Upper lobe of left lung (tissue), 4 donors: ENCODE data around the gene MYH7B.

Experiments used
- EP300 ChIP-seq, 4 donors: sonication (generic); formaldehyde crosslinking; IDR thresholded peaks; one replicate each; pipeline ENCODE4 v1.5.1; 2017; ENCODE audit warnings: antibody characterized with exemption in 4 of 4, control low read depth in 2 of 4
- POLR2A ChIP-seq, 4 donors: fragments of 450-650 bp; IDR thresholded peaks; one replicate each; pipeline ENCODE4 v1.5.1; 2016 to 2017; ENCODE audit warnings: antibody characterized with exemption in 4 of 4, mild to moderate bottlenecking in 2 of 4
- POLR2AphosphoS5 ChIP-seq, 2 donors: sonication (generic); formaldehyde crosslinking; IDR thresholded peaks; one replicate each; pipeline ENCODE4 v1.5.1; 2017; ENCODE audit warnings: antibody characterized with exemption in 2 of 2
- TF ChIP-seq, protein P1 (sequence below), 6 experiments: fragments of 450-650 bp in 4 of 6; fragments of 200-600 bp in 2 of 6; sonication (generic) in 2 of 6; IDR thresholded peaks; one replicate each; pipeline ENCODE4 v1.5.1; 2016 to 2019; ENCODE audit warnings: antibody characterized with exemption in 6 of 6

GRCh38 chr20:34983089-34983820, 27.6 kb downstream of the MYH7B start:
- TF ChIP-seq, protein P1, sequence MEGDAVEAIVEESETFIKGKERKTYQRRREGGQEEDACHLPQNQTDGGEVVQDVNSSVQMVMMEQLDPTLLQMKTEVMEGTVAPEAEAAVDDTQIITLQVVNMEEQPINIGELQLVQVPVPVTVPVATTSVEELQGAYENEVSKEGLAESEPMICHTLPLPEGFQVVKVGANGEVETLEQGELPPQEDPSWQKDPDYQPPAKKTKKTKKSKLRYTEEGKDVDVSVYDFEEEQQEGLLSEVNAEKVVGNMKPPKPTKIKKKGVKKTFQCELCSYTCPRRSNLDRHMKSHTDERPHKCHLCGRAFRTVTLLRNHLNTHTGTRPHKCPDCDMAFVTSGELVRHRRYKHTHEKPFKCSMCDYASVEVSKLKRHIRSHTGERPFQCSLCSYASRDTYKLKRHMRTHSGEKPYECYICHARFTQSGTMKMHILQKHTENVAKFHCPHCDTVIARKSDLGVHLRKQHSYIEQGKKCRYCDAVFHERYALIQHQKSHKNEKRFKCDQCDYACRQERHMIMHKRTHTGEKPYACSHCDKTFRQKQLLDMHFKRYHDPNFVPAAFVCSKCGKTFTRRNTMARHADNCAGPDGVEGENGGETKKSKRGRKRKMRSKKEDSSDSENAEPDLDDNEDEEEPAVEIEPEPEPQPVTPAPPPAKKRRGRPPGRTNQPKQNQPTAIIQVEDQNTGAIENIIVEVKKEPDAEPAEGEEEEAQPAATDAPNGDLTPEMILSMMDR (IDR thresholded peaks at IDR 0.05): no peak
- TF ChIP-seq POLR2AphosphoS5 (IDR thresholded peaks at IDR 0.05) (no peak), EP300 (IDR thresholded peaks at IDR 0.05) (no peak), POLR2A (IDR thresholded peaks at IDR 0.05) (no peak)
